CD4-positive, alpha-beta T cell treated with Interleukin-17A for 4 hours (primary cell): ENCODE results near the gene NOTO.

Experiments
- DNase-seq: peaks from one replicate; pipeline ENCODE4 v3.0.0-alpha.2; 2020; ENCODE audit warnings: mixed read lengths

Gene NOTO

DNA sequence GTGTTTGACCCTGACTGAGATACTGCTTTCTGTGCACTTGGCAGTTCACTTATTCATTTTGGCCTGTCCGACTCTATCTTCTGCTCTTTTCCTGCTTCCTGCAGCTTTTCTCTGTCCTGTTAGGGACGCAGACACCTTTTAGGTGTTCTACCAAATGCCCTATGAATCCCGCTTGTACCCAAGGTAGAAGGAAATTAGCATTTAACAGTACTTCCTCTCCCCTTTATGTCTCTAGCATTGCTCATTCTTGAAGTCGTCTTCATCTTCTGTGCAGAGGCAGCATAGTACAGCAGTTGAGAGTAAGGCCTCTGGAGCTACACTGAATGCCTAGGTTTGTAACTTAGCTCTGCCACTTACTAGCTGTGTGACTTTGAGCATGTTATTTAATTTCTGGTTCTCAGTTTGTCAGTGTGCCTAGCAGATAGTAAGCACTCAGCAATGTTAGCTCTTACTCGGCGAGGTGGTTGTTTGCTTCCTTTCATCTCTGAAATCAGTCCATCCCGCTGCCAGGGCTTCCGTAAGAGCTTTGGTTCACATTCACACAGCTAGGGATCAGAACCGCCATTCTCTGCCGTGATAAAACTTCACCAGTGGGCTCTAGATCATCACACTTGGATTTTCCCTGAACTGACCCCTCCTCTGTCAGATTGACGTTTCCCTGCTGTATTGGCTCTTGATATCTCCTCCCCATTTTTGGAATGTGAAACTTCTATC is 33.1 kb downstream of the NOTO start:
- no peak for DNase-seq

DNA sequence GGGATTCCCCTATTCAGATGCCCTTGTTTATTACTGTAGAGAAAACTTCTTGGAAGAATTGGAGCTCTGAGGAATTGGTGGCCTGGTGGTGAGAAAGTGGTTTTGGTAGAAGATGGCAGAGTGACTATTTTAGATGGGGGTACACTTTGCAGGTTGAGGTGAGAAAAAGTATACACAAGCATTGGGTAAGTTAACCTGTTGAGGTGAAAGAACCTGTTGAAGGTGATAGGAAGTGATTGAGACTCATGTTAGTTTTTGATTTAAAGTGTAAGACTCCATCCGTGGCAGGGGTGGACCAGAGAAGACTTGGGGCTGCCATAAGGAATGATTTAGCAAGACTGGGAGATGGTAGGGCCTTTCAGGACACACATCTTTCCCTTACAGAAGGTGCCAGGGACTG is 34.8 kb downstream of the NOTO start:
- no peak for DNase-seq

DNA sequence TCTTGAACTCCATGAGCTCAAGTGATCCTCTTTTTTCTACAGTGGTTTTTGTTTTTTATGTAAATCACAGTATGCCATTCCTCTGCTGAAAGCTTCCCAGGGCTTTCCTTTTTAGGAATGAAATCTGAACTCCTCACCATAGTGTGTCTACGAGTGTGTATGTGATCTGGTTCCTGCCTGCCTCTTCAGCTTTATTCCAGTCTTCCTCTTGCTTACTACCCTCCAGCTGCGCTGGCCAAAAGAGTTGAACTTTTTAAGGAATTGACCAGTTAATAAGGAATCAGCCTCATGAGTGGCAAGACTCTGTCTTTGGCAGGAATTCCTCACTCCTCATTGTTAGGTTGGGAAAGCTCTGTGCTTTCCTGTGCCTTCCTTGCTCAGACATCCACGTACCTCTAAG is 35.8 kb downstream of the NOTO start:
- no peak for DNase-seq

DNA sequence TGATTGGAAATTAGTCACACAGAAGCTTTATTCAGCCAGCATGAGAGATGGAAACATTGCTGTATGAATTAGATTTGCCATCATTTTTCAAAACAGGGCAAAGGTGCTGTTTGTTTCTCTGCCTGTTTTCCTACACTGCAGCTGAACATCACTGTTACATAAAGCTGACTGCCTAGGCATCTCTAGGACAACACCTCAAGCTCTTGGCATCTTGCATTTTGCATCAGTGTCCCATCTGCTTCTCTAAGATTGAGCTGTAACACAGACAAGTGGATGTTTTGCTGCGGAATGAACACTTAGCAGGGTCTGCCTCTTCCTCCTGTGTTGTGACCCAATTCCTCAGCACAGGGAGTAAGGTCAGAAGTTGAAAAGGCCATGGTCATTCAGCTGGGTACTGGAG is 36.6 kb downstream of the NOTO start:
- no peak for DNase-seq

DNA sequence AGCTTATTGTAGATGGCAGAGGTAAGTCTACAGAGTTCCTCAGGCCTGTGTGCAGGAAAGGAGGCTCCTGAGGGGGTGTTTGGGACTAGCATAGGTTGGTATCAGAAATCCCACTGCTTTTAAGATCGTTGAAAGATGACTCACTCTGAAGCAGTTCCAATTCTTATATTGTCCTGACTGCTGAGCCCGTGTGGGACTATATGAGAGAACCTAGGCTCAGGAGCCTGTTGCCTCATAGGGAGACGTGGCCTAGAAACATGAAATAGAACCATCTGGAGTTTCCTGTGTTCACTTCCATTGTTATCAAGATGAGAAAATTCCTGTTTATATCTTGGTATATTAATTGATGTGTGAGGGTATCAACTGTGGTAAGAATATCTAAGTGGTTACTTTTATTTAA is 37.4 kb downstream of the NOTO start:
- no peak for DNase-seq

DNA sequence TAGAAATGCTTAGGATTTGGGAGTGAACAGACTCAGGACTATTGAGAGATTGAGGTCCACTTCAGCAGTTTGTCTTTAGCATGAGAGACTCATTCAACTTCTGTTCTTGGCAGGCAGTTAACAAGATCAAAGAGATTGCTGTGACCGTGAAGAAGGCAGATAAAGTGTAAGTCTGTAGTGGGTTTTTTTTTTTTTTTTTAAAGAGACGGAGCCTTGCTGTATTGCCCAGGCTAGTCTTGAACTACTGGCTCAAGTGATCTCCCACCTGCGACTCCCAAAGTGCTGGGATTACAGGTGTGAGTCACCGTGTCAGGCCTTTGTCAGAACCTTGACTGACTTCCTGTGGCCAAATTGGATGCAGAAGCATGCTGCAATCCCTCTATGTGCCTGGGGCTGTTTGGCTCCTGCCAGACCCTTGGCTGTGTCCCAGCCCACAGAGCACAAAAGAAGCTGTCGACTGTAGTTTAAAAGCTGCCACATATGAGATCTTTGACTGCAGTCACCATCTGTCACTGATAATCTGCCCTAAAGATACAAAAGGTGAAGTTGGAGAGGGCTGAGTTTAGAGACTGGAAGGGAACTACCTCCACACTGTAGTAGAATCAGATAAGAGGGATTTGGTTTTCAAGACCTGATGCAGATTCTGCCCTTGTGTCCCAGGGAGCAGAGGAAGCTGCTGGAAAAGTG is 41.7 kb downstream of the NOTO start:
- no peak for DNase-seq

DNA sequence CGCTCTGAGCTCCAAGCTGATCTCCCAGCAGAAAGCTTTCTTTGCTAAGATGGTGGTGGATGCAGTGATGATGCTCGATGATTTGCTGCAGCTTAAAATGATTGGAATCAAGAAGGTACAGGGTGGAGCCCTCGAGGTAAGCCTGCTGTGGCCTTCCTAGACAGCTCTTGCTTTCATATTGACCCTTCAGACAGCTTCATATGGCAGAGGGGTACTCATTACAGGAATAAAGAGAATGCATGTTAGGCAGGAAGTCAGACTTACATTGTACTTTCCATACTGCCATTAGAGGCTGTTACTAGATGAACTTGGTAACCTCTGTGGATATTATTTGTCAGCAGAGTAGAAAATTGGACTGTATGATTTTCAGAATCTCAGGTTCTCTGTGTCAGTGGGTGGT is 42.2 kb downstream of the NOTO start:
- DNase-seq: no peak

DNA sequence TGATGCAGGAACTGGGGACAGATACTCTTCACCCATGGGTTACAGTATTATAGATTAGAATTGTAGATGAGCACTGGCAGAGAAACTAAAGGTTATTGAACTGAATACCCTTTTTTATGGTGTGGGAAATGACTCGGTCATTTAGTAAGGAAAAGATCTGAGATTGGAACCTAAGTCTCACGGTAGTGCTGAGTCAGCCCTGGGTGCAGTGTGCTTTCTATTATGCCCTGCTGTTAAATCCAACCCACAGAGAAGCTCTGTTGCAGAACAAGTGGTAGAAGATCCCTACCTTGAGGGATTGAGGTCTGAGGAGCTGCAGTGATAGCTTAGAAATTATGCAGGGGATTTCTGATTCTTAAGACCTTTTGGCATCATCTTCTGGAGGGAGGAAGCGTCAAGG is 44.5 kb downstream of the NOTO start:
- DNase-seq: no peak

DNA sequence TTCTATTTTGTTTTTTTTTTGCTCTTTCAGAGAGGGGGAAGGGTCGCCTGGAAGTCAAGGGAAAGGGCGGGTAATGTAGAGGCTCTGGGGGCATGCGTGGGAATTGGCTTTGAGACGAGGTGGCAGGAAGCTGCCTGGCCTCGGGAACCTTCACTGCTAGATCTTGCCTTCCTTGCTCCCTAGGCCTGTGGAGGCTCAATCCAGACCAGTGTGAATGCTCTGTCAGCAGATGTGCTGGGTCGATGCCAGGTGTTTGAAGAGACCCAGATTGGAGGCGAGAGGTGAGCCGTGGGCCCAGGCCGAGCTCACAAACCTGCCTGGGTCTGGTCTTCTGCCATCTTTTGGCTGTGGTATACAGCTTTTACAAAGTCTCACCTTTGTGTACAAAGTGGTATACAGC is 47.3 kb downstream of the NOTO start:
- DNase-seq: no peak

DNA sequence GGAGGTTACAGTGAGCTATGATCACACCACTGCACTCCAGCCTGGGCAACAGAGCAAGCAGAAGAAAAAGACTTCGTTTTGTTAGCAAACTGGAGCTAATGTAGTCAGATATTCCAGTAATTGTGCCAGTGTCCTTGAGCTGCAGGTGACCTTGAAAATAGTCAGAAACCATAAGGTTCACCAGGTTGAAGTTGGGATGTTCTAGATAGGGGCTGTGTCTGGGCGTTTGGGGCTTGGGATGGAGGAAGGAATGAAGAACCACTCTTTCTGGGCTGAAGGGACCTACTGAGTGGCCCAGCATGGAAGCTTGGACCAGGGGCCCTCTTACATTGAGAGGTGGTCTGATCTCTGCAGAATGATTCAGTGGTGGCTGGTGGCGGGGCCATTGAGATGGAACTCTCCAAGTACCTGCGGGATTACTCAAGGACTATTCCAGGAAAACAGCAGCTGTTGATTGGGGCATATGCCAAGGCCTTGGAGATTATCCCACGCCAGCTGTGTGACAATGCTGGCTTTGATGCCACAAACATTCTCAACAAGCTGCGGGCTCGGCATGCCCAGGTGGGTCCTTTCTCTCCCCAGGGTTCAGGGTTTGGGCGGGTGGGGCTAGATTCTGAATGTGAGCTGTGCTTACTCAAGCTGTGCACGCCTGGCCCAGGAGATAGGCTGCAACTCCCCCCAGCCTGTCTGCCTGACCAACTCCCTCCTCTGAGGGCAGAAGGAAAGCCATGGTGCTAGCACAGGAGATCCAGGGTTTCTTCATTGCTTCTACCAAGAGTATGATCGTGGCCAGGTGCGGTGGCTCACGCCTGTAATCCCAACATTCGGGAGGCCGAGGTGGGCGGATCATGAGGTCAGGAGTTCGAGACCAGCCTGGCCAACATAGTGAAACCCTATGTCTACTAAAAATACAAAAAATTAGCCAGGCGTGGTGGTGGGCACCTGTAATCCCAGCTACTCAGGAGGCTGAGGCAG is 48.8 kb downstream of the NOTO start:
- no peak for DNase-seq

DNA sequence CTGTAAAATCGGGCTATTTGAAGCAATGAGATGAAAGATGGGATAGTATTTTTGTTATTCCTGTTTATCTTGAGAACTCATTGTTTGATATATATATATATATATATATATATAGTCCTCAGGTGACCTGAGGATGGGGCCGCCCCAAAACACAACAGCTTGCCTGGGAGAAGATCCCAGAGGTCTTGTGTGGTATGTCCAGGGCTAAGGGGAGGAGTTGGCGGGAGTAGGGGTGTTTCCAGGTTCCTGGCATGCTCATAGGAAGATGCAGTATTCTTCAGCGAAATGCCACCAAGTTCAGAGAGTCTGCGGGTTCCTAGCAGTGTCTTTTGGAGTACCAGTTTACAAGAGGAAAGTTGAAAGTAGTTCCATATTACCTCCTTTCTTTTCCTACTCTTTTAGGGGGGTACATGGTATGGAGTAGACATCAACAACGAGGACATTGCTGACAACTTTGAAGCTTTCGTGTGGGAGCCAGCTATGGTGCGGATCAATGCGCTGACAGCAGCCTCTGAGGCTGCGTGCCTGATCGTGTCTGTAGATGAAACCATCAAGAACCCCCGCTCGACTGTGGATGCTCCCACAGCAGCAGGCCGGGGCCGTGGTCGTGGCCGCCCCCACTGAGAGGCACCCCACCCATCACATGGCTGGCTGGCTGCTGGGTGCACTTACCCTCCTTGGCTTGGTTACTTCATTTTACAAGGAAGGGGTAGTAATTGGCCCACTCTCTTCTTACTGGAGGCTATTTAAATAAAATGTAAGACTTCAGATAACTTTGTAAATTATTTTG is 50.1 kb downstream of the NOTO start:
- DNase-seq: no peak

DNA sequence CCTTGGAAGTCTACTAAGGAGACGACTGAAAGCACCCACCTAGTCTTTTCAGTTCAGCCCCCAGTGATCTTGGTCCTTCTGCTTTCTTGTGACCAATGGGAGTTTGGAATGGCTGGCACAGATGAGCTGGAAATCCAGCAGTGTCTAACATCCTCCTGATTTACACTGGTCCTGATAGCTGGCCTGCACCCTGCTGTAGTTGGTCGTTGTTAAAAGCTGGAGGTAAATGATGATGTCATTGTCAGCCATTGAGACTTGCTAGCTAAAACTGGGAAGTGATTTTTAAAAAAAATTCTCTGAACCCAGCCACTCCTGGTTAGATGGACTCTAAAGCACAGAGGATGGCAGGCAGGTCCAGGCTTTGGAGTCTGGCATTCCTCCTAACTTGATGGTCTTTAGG is 51.0 kb downstream of the NOTO start:
- no peak for DNase-seq

DNA sequence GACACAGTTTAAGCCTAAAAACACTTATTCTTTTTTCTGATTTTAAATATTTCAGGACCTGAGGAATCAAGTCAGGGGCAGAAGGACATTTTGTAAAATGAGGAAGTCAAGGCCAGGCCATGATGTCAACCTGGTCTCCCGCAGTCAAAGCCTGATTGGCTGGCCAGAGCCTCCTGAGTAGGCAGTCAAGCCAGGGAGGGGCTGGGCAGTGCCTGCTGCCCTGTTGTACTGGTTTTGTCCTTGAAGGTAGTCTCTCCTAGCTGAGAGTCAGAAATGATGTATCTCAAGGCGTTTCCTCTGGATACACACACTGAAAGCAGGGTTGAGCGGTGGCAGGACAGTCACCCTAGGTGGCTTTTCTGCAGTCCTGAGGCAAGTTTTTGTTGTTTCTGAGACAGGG is 51.5 kb downstream of the NOTO start:
- DNase-seq: no peak

DNA sequence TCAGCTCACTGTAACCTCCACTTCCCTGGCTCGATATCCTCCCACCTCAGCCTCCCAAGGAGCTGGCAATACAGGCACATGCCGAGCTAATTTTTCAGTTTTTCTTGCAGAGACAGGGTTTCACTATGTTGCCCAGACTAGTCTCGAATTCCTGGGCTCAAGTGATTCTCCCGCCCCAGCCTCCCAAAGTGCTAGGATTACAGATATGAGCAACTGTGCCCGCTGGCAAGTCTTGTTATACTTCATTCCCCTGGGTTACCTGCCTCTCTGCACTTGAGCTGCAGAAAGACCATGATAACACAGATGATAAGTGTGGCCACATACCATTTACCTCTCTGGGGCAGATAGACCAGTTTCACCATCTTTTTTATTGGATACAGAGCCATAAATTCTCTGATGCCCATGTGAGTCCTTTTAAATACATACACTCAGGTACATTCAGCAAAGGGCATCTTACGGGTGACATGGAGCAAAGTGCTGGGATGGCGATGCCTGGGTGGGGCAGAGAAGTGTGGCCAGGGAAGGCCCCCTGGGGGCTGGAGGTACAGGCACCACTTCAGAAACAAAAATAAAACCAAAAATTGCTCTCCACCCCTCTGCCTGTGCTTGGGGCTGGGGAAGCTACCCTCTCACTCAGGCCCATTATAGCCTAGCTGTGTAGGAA is 52.1 kb downstream of the NOTO start:
- no peak for DNase-seq

DNA sequence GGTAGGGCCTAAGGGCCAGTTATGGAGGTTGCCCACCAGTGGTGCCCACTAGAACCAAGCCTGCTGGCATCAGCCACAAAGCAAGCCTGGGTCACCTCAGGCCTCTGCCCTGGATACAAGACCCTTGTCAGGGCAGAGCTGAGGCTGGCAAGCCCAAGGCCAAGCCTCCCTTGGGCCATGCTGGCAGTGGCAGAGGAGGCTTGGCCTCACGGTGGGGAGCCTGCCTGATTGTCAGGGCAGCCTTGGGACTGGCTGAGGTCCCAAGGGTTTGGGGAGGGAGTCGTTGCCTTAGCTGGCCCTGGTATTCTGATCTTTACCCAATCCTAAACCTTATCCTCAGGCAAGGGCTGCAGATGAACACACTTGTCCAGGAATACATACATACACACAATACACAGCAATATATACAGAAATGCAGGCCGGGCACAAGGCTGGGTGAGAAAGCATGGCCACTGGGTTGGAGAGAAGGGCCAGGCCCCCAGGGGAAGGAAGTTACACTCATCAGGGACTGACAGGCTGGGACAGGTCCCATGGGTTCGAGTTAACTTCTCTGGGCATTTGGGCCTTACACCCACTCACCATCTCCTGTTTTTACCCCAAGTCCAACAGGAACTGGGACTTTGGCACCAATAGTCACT is 52.8 kb downstream of the NOTO start:
- no peak for DNase-seq

DNA sequence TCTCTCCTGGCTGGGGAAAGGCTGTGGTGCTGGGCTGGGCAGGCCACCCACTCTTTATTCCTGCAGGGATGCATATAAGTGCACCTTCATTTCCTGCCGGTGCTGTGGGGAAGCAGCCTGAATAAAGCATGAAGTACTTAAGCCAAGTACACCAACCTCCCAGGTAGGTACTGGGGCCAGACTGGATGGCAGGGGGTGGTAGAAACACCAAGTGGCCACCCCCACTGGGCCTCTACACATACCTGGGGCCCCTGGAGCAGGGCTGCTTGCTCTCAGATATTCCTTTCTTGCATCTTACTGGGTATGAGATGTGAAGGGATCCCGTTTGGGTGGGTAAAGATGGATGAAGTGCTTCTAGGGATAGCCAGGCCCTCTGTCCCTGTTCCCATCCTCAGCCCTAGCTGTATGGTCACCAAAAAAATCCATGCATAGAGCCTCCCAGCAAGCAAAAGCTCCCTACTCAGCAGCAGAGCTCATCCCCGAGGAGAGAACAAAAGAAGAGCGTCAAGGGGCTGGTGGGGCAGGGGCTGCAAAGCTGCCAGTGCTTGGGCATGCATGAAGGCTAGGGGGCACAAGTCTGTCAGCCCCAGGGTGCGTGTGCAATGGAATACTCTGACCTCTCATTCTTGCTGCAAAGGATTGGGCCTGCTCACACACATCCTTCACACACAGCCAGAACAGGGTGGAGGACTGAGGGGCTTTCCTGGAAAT is 53.7 kb downstream of the NOTO start:
- no peak for DNase-seq

DNA sequence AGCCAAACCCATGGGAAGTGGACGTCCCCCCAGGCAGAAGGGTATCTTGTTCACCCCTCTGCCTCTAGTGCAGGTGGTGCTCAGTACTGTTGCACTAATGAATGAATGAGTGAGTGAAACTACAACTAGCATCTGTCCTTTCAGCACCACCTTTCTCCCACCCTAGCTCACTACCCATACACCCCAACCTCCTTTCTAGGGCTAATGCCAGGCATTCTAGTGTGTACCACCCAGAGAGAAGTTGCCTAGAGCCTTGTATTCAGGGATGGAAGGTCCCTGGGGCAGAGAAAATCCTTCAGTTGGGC is 54.2 kb downstream of the NOTO start:
- no peak for DNase-seq

DNA sequence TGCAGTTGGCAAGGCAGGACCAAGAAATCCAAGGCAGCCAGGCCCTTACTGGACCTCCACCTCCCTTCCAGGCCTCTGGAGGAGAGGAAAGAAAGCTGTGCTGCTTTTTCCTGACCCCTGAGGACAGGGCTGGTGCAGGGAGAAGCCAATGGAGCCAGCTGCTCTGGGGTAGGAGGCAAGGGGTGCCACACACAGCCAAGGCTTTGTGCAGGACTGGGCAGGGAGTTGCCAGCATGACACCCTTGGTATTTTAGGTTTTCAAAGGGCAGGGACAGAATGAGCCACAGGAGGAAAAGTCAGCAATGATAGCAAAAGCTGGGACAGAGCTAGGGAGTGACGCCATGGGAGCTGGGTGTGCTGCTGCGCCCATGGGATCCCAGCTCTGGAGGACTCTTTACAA is 54.6 kb downstream of the NOTO start:
- DNase-seq: no peak

DNA sequence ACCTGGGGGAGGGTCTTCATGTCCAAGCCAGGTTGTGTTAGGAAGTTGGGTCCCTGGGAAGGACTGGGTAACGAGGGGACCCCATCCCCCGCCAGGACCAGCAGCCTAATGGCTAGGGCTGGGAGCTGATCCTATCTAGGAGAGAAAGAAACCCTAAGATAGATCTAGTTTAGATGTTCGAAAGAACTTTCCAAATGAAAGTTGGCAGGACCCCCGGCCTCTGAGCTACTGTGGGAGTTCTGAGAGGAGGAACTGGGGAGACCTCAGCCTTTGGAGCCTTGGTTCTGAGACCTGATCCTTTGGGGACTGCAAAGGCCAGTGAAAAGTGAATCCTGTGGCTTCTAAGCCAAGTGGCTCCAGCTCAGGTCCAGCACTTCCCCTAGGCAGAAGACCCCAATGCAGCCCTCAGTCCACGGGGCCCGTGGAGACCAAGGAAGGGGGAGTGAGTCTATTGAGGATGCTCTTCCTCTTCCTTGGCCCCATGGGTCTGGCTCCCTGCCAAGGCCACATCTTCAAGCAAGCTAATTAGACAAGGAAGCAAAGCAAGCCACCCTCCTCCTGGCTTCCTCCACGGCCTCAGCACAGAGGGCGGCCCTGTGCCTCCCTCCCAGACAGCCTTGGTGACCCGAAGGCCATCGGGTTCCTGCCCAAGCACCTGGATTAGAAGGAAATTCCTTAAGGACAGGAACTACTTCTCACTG is 55.2 kb downstream of the NOTO start:
- peak; percentile 64 for DNase-seq

DNA sequence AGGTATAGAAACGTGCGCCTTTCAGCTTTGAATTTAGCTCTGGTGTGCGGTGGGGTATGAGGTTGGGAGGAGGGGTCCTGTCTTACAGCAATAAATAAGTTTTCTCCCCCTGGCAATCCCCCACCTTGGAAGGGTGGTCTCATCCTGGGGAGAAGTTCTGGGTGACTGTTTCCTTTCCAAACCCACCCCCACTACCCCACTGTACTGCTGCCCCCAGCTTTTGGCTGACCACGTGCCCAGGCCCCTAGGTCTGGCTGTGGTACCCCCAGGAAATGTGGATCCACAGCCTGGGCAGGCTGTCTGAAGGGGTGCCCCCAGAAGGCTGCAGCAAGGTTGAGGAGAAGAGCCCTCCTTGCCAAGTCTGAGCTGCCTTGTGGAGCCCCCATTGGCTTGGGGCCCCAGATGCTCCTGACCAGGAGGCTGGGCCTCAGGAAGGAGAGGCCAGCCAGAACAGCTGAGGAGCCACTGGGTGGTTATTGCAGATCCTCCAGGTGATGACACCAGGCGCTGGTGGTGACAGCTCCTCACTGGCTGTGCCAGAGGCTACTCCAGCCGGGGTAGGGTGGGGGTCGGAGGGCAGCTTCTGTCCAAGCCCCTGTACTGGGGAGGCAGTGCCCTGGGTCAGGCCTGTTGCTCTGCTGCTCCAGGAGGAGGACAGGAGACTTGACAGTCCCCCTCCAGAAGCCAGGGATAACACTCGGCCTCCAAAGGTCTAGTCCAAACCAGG is 56.0 kb downstream of the NOTO start:
- DNase-seq: no peak
